B cell (primary cell): Measurements from ENCODE around the gene ESYT2. TPM values are rescaled to one million over a fixed set of nuclear protein-coding genes. Genes with fewer than 3 reads are reported as not detected.

Experiments
- ATAC-seq: fragments of 200-7000 bp; cut with Tn5 transposase; one replicate; pipeline ENCODE4 v1.10.0; 2021; ENCODE audit warnings: low read depth, mild to moderate bottlenecking, moderate number of reproducible peaks, moderate library complexity
- CTCF ChIA-PET: fragments of 350-600 bp; sonication (Branson Sonifier 250); formaldehyde crosslinking; loops from one replicate; lab custom pipeline; 2021; ENCODE audit warnings: antibody characterized with exemption, inconsistent platforms; lab: Charles Lee
- POLR2A ChIA-PET: fragments of 350-600 bp; sonication (Branson Sonifier 250); formaldehyde crosslinking; loops from one replicate; lab custom pipeline; 2021; ENCODE audit warnings: antibody characterized with exemption; lab: Charles Lee
- DNase-seq: peaks from one replicate; pipeline ENCODE4 v3.0.0; 2013
- H2AFZ ChIP-seq: 2 replicates; pipeline ENCODE4 v1.6.1; 2012; ENCODE audit warnings: mild to moderate bottlenecking, low read depth, low read length; ENCODE audit not compliant: insufficient read depth, poor library complexity, severe bottlenecking
- H3K27ac ChIP-seq, 2 donors: 1 replicate in 1 of 2; 2 replicates in 1 of 2; pipeline ENCODE4 v1.5.1; 2012 to 2013; ENCODE audit warnings: low read length in 2 of 2, mild to moderate bottlenecking in 2 of 2, moderate library complexity in 1 of 2
- H3K27me3 ChIP-seq, 4 experiments: fragments of 200-600 bp in 1 of 4; sonication (generic) in 1 of 4; replicated peaks in 1 of 4; 1 replicate in 2 of 4; 2 replicates in 2 of 4; pipeline versions ENCODE4 v1.6.1 to v1.7.0; 2013 to 2016; ENCODE audit warnings: low read length in 3 of 4, mild to moderate bottlenecking in 2 of 4, mixed read lengths in 1 of 4, moderate library complexity in 1 of 4; ENCODE audit not compliant: insufficient read depth in 4 of 4, control insufficient read depth in 3 of 4; ENCODE audit errors: control extremely low read depth in 1 of 4
- H3K36me3 ChIP-seq, 2 experiments: replicated peaks in 1 of 2; 1 replicate in 1 of 2; 2 replicates in 1 of 2; pipeline versions ENCODE4 v1.6.1 to v1.7.1; 2013; ENCODE audit warnings: low read length in 1 of 2; ENCODE audit not compliant: insufficient read depth in 2 of 2, control insufficient read depth in 1 of 2; ENCODE audit errors: control extremely low read depth in 1 of 2, extremely low read depth in 1 of 2
- H3K4me1 ChIP-seq, 2 donors: fragments of 200-600 bp in 1 of 2; sonication (generic) in 1 of 2; 1 replicate in 1 of 2; 2 replicates in 1 of 2; pipeline versions ENCODE4 v1.5.1 to v1.6.1; 2013 to 2017; ENCODE audit warnings: low read length in 2 of 2; ENCODE audit not compliant: control insufficient read depth in 2 of 2, insufficient read depth in 2 of 2
- H3K4me2 ChIP-seq: replicated peaks from 2 replicates; pipeline ENCODE3; 2012; ENCODE audit warnings: mild to moderate bottlenecking, low read depth, low read length; ENCODE audit not compliant: poor library complexity, severe bottlenecking
- H3K4me3 ChIP-seq, 5 experiments: fragments of 200-600 bp in 1 of 5; sonication (generic) in 1 of 5; 1 replicate in 3 of 5; 2 replicates in 2 of 5; pipeline versions ENCODE4 v1.5.1 to v1.7.0; 2011 to 2016; ENCODE audit warnings: low read length in 4 of 5, mild to moderate bottlenecking in 4 of 5, low read depth in 2 of 5, control low read depth in 1 of 5, moderate library complexity in 1 of 5; ENCODE audit not compliant: insufficient read depth in 1 of 5; ENCODE audit errors: control extremely low read depth in 1 of 5, extremely low read depth in 1 of 5
- H3K79me2 ChIP-seq: fragments of 200-600 bp; sonication (generic); one replicate; pipeline ENCODE4 v1.6.0; 2016; ENCODE audit warnings: low read length; ENCODE audit not compliant: control insufficient read depth, insufficient read depth
- H3K9ac ChIP-seq: fragments of 200-600 bp; sonication (generic); 2 replicates; pipeline ENCODE4 v1.6.1; 2017; ENCODE audit warnings: mild to moderate bottlenecking, low read length, moderate library complexity
- H3K9me3 ChIP-seq, 3 donors: one replicate each; pipeline versions ENCODE4 v1.6.1 to v1.7.1; 2013; ENCODE audit warnings: low read length in 2 of 3; ENCODE audit not compliant: control insufficient read depth in 2 of 3, insufficient read depth in 1 of 3; ENCODE audit errors: control extremely low read depth in 1 of 3
- H4K20me1 ChIP-seq: 2 replicates; pipeline ENCODE4 v1.6.0; 2012; ENCODE audit warnings: mild to moderate bottlenecking, low read length; ENCODE audit not compliant: insufficient read depth, control insufficient read depth, poor library complexity, severe bottlenecking
- H3K27ac Mint-ChIP-seq: one replicate; pipeline ENCODE4 v1.8.0; 2021; ENCODE audit warnings: mixed read lengths
- H3K27me3 Mint-ChIP-seq: one replicate; pipeline ENCODE4 v1.8.0; 2021; ENCODE audit warnings: mixed read lengths
- H3K4me1 Mint-ChIP-seq: one replicate; pipeline ENCODE4 v1.8.0; 2021; ENCODE audit warnings: mixed read lengths
- H3K4me3 Mint-ChIP-seq: one replicate; pipeline ENCODE4 v1.8.0; 2021; ENCODE audit warnings: mixed read lengths
- H3K9me3 Mint-ChIP-seq: one replicate; pipeline ENCODE4 v1.8.0; 2022; ENCODE audit warnings: mixed read lengths; ENCODE audit not compliant: insufficient read depth
- EZH2 ChIP-seq: IDR thresholded peaks from 2 replicates; pipeline ENCODE4 v1.6.1; 2012; ENCODE audit warnings: borderline replicate concordance, low read depth, mild to moderate bottlenecking, moderate library complexity, low read length; ENCODE audit not compliant: insufficient read depth, poor library complexity, severe bottlenecking
- WGBS: methylation state at CpG from one replicate; pipeline ENCODE4 v1.1.5; 2013; ENCODE audit warnings: missing lambda C conversion rate; ENCODE audit not compliant: insufficient coverage; 5-methylcytosine and 5-hydroxymethylcytosine counted together
- intact Hi-C: fragments of 100-400 bp; cut with micrococcal nuclease; formaldehyde crosslinking; loops from one replicate; pipeline ENCODE4 v1.10.0; 2022
- polyA plus RNA-seq: library from polyadenylated mRNA; depleted of rRNA; stranded (reverse); fragments of >200 nt; gene quantifications from 2 replicates; pipeline ENCODE4 v1.2.3, GENCODE V29; 2012
- total RNA-seq, 2 donors: library from RNA; stranded (reverse); fragments of 120-200 nt in 1 of 2; gene quantifications; 1 replicate in 1 of 2; 2 replicates in 1 of 2; pipeline versions ENCODE4 v1.2.3 to v1.2.4, GENCODE V29; 2013 to 2022
- TF ChIP-seq, protein P1 (sequence below): fragments of 200-600 bp; IDR thresholded peaks from one replicate; pipeline ENCODE4 v1.8.0; 2022; ENCODE audit warnings: antibody characterized with exemption, mild to moderate bottlenecking

ESYT2 gene
- total and polyA plus RNA-seq, 2 donors (not counting 1 experiment from before 2014, with no cell fraction given): 12.0 to 34.2 TPM

DNA sequence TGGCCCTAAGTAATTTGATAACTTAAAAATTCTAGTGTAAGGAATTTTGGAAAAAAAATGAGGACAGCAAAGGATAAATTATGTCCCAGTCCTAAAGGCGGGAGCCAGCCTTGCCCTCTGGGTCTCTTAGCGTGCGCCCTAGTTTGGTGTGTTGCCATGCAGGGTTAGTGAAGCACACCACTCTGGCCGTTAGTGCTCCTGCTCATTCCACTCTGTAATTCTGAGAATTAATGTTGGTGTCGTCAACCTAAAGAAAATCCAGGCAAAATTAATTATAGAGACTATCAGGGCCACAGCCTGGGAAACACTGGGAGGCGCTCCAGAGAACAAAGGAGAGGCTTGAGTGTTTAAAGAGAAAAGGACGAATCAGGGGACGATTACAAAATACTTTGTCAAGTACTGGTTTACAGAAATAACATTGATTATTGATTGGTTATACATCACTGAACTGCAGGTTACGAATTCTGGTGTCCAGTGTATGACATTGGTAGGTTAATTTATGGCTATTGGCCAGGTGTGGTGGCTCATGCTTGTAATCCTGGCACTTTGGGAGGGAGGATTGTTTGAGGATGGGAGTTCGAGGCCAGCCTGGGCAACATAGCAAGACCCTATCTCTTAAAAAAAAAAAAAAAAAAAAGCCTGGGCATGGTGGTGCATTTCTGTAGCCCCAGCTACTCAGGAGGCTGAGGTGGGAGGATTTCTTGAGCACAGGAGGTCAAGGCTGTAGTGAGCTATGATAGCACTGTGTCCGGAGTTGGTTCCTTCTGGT lies 32.8 kb upstream of the ESYT2 start:
- Histone ChIP-seq H3K4me3 (no peak overlapping the region), H3K4me1 (peaks cover 6 to 9% of the 10 kb centered on the region in 2 donors), H3K9me3 (no peaks in the 10 kb centered on the region), H3K36me3 (no peaks in the 10 kb centered on the region), H2AFZ (no peak overlapping the region), H3K27me3 (no peaks in the 10 kb centered on the region), H3K79me2 (peaks cover 14% of the 10 kb centered on the region), H3K27ac (no peak overlapping the region), H4K20me1 (no peaks in the 10 kb centered on the region), H3K9ac (no peak overlapping the region), H3K4me2 (no peak overlapping the region)
- no peak for TF ChIP-seq EZH2
- TF ChIP-seq, protein P1, sequence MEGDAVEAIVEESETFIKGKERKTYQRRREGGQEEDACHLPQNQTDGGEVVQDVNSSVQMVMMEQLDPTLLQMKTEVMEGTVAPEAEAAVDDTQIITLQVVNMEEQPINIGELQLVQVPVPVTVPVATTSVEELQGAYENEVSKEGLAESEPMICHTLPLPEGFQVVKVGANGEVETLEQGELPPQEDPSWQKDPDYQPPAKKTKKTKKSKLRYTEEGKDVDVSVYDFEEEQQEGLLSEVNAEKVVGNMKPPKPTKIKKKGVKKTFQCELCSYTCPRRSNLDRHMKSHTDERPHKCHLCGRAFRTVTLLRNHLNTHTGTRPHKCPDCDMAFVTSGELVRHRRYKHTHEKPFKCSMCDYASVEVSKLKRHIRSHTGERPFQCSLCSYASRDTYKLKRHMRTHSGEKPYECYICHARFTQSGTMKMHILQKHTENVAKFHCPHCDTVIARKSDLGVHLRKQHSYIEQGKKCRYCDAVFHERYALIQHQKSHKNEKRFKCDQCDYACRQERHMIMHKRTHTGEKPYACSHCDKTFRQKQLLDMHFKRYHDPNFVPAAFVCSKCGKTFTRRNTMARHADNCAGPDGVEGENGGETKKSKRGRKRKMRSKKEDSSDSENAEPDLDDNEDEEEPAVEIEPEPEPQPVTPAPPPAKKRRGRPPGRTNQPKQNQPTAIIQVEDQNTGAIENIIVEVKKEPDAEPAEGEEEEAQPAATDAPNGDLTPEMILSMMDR: no peak
- H3K27ac Mint-ChIP-seq: no peak overlapping the region
- H3K4me1 Mint-ChIP-seq: peaks cover 32% of the 10 kb centered on the region
- intact Hi-C loops: no loop called here
- ATAC-seq: no peak
- CTCF ChIA-PET: no interaction called here
- no peak for DNase-seq
- 94% methylated on average over 8 of the region's 11 CpGs for WGBS
- POLR2A ChIA-PET: no interaction called here
- peak overlapping the region; percentile 85 for H3K4me3 Mint-ChIP-seq
- no peaks in the 10 kb centered on the region for H3K27me3 Mint-ChIP-seq
- no peaks in the 10 kb centered on the region for H3K9me3 Mint-ChIP-seq
